SK-N-SH (cell line): ENCODE results near the gene RAB3C. TPM values are rescaled to one million over a fixed set of nuclear protein-coding genes. Genes with fewer than 3 reads are reported as not detected.

Source experiments
- CTCF ChIA-PET: fragments of 300-600, 350-600 bp; formaldehyde crosslinking; extraction: SDS; loops from one replicate; lab custom pipeline; 2021; lab: Yijun Ruan, JAX
- POLR2A ChIA-PET: fragments of 350-600 bp; sonication (Branson Sonifier 250); formaldehyde crosslinking; extraction: SDS; loops from one replicate; lab custom pipeline; 2020; ENCODE audit warnings: antibody characterized with exemption, inconsistent platforms; lab: Yijun Ruan, JAX
- DNase-seq: peaks from one replicate; pipeline ENCODE4 v3.0.0; 2012
- H2AFZ ChIP-seq: fragments of 200-600 bp; sonication (generic); 2 replicates; pipeline ENCODE4 v1.8.1; 2016; ENCODE audit warnings: antibody characterized with exemption, mild to moderate bottlenecking, low read depth
- H3F3A ChIP-seq: fragments of 200-600 bp; sonication (generic); replicated peaks from 2 replicates; pipeline ENCODE3; 2016; ENCODE audit warnings: antibody characterized with exemption, mild to moderate bottlenecking; ENCODE audit not compliant: insufficient read depth
- H3K27ac ChIP-seq, 2 experiments: fragments of 200-500 bp in 1 of 2; fragments of 200-600 bp in 1 of 2; sonication (Bioruptor generic) in 1 of 2; sonication (generic), shearing (Covaris generic) in 1 of 2; 2 replicates each; pipeline versions ENCODE4 v1.5.1 to v1.6.1; 2014 to 2016; ENCODE audit warnings: low read depth in 2 of 2, inconsistent platforms in 1 of 2, low read length in 1 of 2, mild to moderate bottlenecking in 1 of 2, mixed read lengths in 1 of 2
- H3K27me3 ChIP-seq: fragments of 200-600 bp; sonication (generic), shearing (Covaris generic); 2 replicates; pipeline ENCODE4 v1.6.1; 2016; ENCODE audit warnings: mixed run types; ENCODE audit not compliant: insufficient read depth
- H3K36me3 ChIP-seq, 2 experiments: fragments of 200-500 bp in 1 of 2; fragments of 200-600 bp in 1 of 2; sonication (Bioruptor generic) in 1 of 2; sonication (generic) in 1 of 2; replicated peaks in 1 of 2; 2 replicates each; pipeline versions ENCODE3 to v1.5.1; 2014 to 2016; ENCODE audit warnings: low read length in 1 of 2, mild to moderate bottlenecking in 1 of 2; ENCODE audit not compliant: insufficient read depth in 2 of 2, control insufficient read depth in 1 of 2
- H3K4me1 ChIP-seq, 2 experiments: fragments of 200-500 bp in 1 of 2; fragments of 200-600 bp in 1 of 2; sonication (Bioruptor generic) in 1 of 2; sonication (generic), shearing (Covaris generic) in 1 of 2; 2 replicates each; pipeline versions ENCODE4 v1.5.1 to v1.6.1; 2014 to 2016; ENCODE audit warnings: low read depth in 1 of 2, low read length in 1 of 2, mixed run types in 1 of 2; ENCODE audit not compliant: insufficient read depth in 2 of 2, control insufficient read depth in 1 of 2
- H3K4me2 ChIP-seq: fragments of 200-600 bp; sonication (generic), shearing (Covaris generic); 2 replicates; pipeline ENCODE4 v1.6.1; 2017; ENCODE audit warnings: mixed run types
- H3K4me3 ChIP-seq, 2 experiments: fragments of 200-500 bp in 1 of 2; fragments of 200-600 bp in 1 of 2; sonication (Bioruptor generic) in 1 of 2; sonication (generic), shearing (Covaris generic) in 1 of 2; 2 replicates each; pipeline versions ENCODE4 v1.5.1 to v1.8.1; 2014 to 2016; ENCODE audit warnings: low read depth in 2 of 2, inconsistent platforms in 1 of 2, low read length in 1 of 2, mild to moderate bottlenecking in 1 of 2, mixed read lengths in 1 of 2, moderate library complexity in 1 of 2
- H3K79me2 ChIP-seq: fragments of 200-600 bp; sonication (generic); 2 replicates; pipeline ENCODE4 v1.8.1; 2017; ENCODE audit warnings: mild to moderate bottlenecking; ENCODE audit not compliant: insufficient read depth
- H3K9ac ChIP-seq: fragments of 200-600 bp; sonication (generic); 2 replicates; pipeline ENCODE4 v1.6.1; 2017; ENCODE audit warnings: mixed run types
- H3K9me2 ChIP-seq: fragments of 200-600 bp; sonication (generic); 2 replicates; pipeline ENCODE4 v1.6.1; 2017; ENCODE audit warnings: mixed run types
- H3K9me3 ChIP-seq: fragments of 200-600 bp; sonication (generic); 2 replicates; pipeline ENCODE4 v1.6.1; 2017; ENCODE audit warnings: mixed run types, mild to moderate bottlenecking, moderate library complexity
- H4K20me1 ChIP-seq: fragments of 200-600 bp; sonication (generic); 2 replicates; pipeline ENCODE4 v1.6.1; 2017; ENCODE audit warnings: mild to moderate bottlenecking, mixed run types; ENCODE audit not compliant: insufficient read depth
- CTCF ChIP-seq: fragments of 200-600 bp; sonication (generic); IDR thresholded peaks from 2 replicates; pipeline ENCODE4 v1.6.1; 2017; ENCODE audit warnings: antibody characterized with exemption, mild to moderate bottlenecking, moderate library complexity
- EP300 ChIP-seq, 2 experiments: IDR thresholded peaks; 2 replicates each; pipeline versions ENCODE4 v1.4.0 to v1.6.1; 2012; ENCODE audit warnings: borderline replicate concordance in 1 of 2, low read depth in 1 of 2, low read length in 1 of 2
- FOSL2 ChIP-seq: IDR thresholded peaks from 2 replicates; pipeline ENCODE4 v1.4.0; 2012; ENCODE audit warnings: low read depth, mild to moderate bottlenecking, moderate library complexity, borderline replicate concordance
- FOXM1 ChIP-seq: IDR thresholded peaks from 2 replicates; pipeline ENCODE4 v1.4.0; 2012; ENCODE audit warnings: low read depth, mild to moderate bottlenecking
- GABPA ChIP-seq: IDR thresholded peaks from 2 replicates; pipeline ENCODE4 v1.4.0; 2012; ENCODE audit warnings: low read depth, mild to moderate bottlenecking
- GATA2 ChIP-seq: sonication (generic); formaldehyde crosslinking; IDR thresholded peaks from 2 replicates; pipeline ENCODE4 v1.5.0; 2020; ENCODE audit warnings: mild to moderate bottlenecking, missing genetic modification reagents
- IRF3 ChIP-seq: fragments of 150-350 bp; IDR thresholded peaks from 2 replicates; pipeline ENCODE4 v1.6.1; 2016; ENCODE audit warnings: mild to moderate bottlenecking, low read depth, low read length
- MAX ChIP-seq: IDR thresholded peaks from 2 replicates; pipeline ENCODE4 v1.4.0; 2012; ENCODE audit warnings: low read depth
- MXI1 ChIP-seq: IDR thresholded peaks from 2 replicates; pipeline ENCODE4 v1.6.1; 2012; ENCODE audit warnings: mild to moderate bottlenecking, low read depth, low read length, improper control_type of control experiment
- NFIC ChIP-seq: IDR thresholded peaks from 2 replicates; pipeline ENCODE4 v1.4.0; 2012; ENCODE audit warnings: borderline replicate concordance
- RAD21 ChIP-seq: IDR thresholded peaks from 2 replicates; pipeline ENCODE4 v1.6.1; 2012; ENCODE audit warnings: mild to moderate bottlenecking, low read length
- REST ChIP-seq: IDR thresholded peaks from 2 replicates; pipeline ENCODE4 v1.6.1; 2012; ENCODE audit warnings: mild to moderate bottlenecking, low read depth, low read length, moderate library complexity
- SIN3A ChIP-seq: IDR thresholded peaks from 2 replicates; pipeline ENCODE4 v1.6.1; 2012; ENCODE audit warnings: low read depth, mild to moderate bottlenecking, low read length, moderate library complexity, borderline replicate concordance
- SMC3 ChIP-seq: IDR thresholded peaks from 2 replicates; pipeline ENCODE4 v1.6.1; 2012; ENCODE audit warnings: low read depth, low read length, improper control_type of control experiment
- TAF1 ChIP-seq: IDR thresholded peaks from 2 replicates; pipeline ENCODE4 v1.6.1; 2012; ENCODE audit warnings: low read depth, mild to moderate bottlenecking, low read length, moderate library complexity, borderline replicate concordance
- TCF12 ChIP-seq: IDR thresholded peaks from 2 replicates; pipeline ENCODE4 v1.4.0; 2012
- USF1 ChIP-seq: IDR thresholded peaks from 2 replicates; pipeline ENCODE4 v1.4.0; 2012; ENCODE audit warnings: low read depth, borderline replicate concordance
- USF2 ChIP-seq: fragments of 150-350 bp; IDR thresholded peaks from 2 replicates; pipeline ENCODE4 v1.6.1; 2017; ENCODE audit warnings: antibody characterized with exemption, low read length, low read depth, borderline replicate concordance
- YY1 ChIP-seq: IDR thresholded peaks from 2 replicates; pipeline ENCODE4 v1.4.0; 2012; ENCODE audit warnings: low read depth, mild to moderate bottlenecking
- ZBTB33 ChIP-seq: IDR thresholded peaks from 2 replicates; pipeline ENCODE4 v1.4.0; 2012; ENCODE audit warnings: low read depth, borderline replicate concordance
- polyA plus RNA-seq, 3 experiments: library from polyadenylated mRNA; depleted of rRNA; stranded (reverse); fragments of >200 nt; gene quantifications; 2 replicates each; pipeline ENCODE4 v1.2.3, GENCODE V29; 2012

RAB3C gene
- polyA plus RNA-seq, 1 of the 3 experiments (the other 2 are of a cell fraction), result 0.03 TPM

GRCh38 chr5:58767104-58767503, 184.2 kb downstream of the RAB3C start:
- H3K27ac ChIP-seq, result no peak overlapping the region
- no peaks in the 10 kb centered on the region for H3K27me3 ChIP-seq
- TF ChIP-seq NFIC (no peak), TAF1 (no peak), GATA2 (no peak), ZBTB33 (no peak), CTCF (no peak), USF2 (no peak), FOSL2 (no peak), MXI1 (no peak), REST (no peak), USF1 (no peak), GABPA (no peak), RAD21 (no peak), IRF3 (no peak), SIN3A (no peak), FOXM1 (no peak), TCF12 (no peak), SMC3 (no peak), YY1 (no peak), MAX (no peak), EP300 (IDR thresholded peaks at IDR 0.05; ENCODE audit: borderline replicate concordance in 1 of 2, low read depth in 1 of 2, low read length in 1 of 2) (no peak)
- H3F3A ChIP-seq, result no peaks in the 10 kb centered on the region
- no peaks in the 10 kb centered on the region for H3K9me2 ChIP-seq
- ChIA-PET CTCF (no interaction called here), POLR2A (no interaction called here)
- DNase-seq, result no peak
- no peaks in the 10 kb centered on the region for H3K36me3 ChIP-seq
- H3K9ac ChIP-seq, result no peak overlapping the region
- H3K4me2 ChIP-seq, result no peak overlapping the region
- H4K20me1 ChIP-seq, result no peaks in the 10 kb centered on the region
- no peaks in the 10 kb centered on the region; a peak in 1 of 4 replicates for H3K4me1 ChIP-seq
- no peaks in the 10 kb centered on the region for H3K79me2 ChIP-seq
- H2AFZ ChIP-seq, result no peak overlapping the region
- H3K4me3 ChIP-seq, result no peak overlapping the region
- H3K9me3 ChIP-seq, result no peaks in the 10 kb centered on the region
